ENCODE measurements around the gene PLCB1.

PLCB1 gene

GRCh38 chr20:8635048-8635572 is 503.0 kb downstream of the PLCB1 start:
- Histone ChIP-seq H3F3A (ENCODE audit: control insufficient read depth, insufficient read depth) (no peaks in the 10 kb centered on the region), H3K4me1 (ENCODE audit: control insufficient read depth, low read length) (no peaks in the 10 kb centered on the region), H3K9me3 (ENCODE audit: control insufficient read depth, insufficient read depth, low read length) (no peaks in the 10 kb centered on the region), H3K27ac (ENCODE audit: low read depth, low read length) (no peak overlapping the region), H3K4me2 (ENCODE audit: low read length) (no peak overlapping the region), H3K4me3 (ENCODE audit: low read length) (no peak overlapping the region), H3K79me2 (ENCODE audit: control insufficient read depth, low read length) (no peaks in the 10 kb centered on the region), H3K9me2 (replicated peaks; ENCODE audit: control insufficient read depth, low read length) (no peaks in the 10 kb centered on the region), H3K36me3 (ENCODE audit: control insufficient read depth, low read length) (no peaks in the 10 kb centered on the region), H3K27me3 (ENCODE audit: control insufficient read depth, low read length) (no peaks in the 10 kb centered on the region), H4K20me1 (ENCODE audit: control insufficient read depth, insufficient read depth, low read depth, low read length) (no peaks in the 10 kb centered on the region)
- TF ChIP-seq, protein P1, sequence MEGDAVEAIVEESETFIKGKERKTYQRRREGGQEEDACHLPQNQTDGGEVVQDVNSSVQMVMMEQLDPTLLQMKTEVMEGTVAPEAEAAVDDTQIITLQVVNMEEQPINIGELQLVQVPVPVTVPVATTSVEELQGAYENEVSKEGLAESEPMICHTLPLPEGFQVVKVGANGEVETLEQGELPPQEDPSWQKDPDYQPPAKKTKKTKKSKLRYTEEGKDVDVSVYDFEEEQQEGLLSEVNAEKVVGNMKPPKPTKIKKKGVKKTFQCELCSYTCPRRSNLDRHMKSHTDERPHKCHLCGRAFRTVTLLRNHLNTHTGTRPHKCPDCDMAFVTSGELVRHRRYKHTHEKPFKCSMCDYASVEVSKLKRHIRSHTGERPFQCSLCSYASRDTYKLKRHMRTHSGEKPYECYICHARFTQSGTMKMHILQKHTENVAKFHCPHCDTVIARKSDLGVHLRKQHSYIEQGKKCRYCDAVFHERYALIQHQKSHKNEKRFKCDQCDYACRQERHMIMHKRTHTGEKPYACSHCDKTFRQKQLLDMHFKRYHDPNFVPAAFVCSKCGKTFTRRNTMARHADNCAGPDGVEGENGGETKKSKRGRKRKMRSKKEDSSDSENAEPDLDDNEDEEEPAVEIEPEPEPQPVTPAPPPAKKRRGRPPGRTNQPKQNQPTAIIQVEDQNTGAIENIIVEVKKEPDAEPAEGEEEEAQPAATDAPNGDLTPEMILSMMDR (IDR thresholded peaks at IDR 0.05; ENCODE audit: low read depth, low read length, poor library complexity, severe bottlenecking): no peak
- no peak for TF ChIP-seq EZH2phosphoT487 (IDR thresholded peaks at IDR 0.05; ENCODE audit: borderline replicate concordance, low read length)

DNA sequence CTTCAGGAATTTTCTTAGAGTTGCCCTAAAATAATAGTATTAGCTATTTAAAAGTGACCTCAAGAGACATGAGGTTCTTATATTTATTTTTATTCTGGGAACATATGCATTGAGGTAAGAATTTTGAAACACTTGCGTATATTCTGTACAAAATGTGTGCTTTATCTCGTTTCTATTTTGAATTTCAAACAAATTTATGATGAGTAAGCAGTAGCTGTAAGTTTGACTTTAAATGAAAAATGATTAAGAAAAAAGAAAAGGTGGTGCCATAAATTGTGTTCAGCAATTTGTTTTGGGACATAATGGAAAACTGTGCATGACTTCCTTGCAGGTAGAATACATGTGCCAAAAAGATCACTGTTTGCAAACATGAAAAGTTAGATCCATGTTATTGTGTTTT is 503.8 kb downstream of the PLCB1 start:
- TF ChIP-seq, protein P1 (IDR thresholded peaks at IDR 0.05; ENCODE audit: low read depth, low read length, poor library complexity, severe bottlenecking): no peak
- TF ChIP-seq EZH2phosphoT487 (IDR thresholded peaks at IDR 0.05; ENCODE audit: borderline replicate concordance, low read length): no peak

DNA sequence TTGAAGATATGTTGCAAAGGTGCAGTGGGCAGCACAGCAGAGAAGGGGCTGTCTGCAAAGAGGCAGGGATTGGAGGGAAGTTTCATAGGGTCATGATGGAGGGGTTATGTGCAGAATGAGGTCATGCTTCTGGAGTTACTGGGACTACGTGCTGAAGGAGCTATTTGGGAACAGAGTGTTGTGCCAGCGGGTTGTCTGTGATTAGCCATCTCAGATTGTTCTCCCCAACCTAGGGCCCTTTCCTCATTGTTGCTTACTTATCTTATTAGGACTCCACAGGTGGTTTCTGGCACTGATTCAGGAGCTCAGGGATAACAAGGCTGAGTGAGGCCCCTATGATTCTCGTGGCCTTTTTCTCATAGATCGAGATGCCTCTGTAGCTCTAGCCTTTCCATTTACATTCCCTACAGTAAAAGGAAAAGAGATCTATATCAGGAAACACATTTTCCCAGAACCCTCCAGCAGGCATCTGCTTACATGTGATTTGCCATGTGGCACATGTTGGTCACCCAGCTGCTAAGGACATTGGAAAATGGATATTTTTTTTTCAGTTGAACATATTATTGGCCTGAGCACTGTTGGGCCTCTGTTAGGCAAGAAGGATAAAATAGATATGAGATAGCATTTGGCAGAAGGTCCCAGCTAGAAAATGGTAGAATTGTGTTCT is 507.2 kb downstream of the PLCB1 start:
- Histone ChIP-seq H3K36me3 (ENCODE audit: control insufficient read depth, low read length) (no peaks in the 10 kb centered on the region), H3K4me1 (ENCODE audit: control insufficient read depth, low read length) (no peaks in the 10 kb centered on the region), H3K79me2 (ENCODE audit: control insufficient read depth, low read length) (no peaks in the 10 kb centered on the region), H3K9me3 (ENCODE audit: control insufficient read depth, insufficient read depth, low read length) (no peaks in the 10 kb centered on the region), H3K4me3 (ENCODE audit: low read length) (no peak overlapping the region), H4K20me1 (ENCODE audit: control insufficient read depth, insufficient read depth, low read depth, low read length) (no peaks in the 10 kb centered on the region), H3K9me2 (replicated peaks; ENCODE audit: control insufficient read depth, low read length) (no peaks in the 10 kb centered on the region), H3K4me2 (ENCODE audit: low read length) (no peak overlapping the region), H3F3A (ENCODE audit: control insufficient read depth, insufficient read depth) (no peaks in the 10 kb centered on the region), H3K27me3 (ENCODE audit: control insufficient read depth, low read length) (no peaks in the 10 kb centered on the region), H3K27ac (ENCODE audit: low read depth, low read length) (no peak overlapping the region)
- TF ChIP-seq, protein P1 (IDR thresholded peaks at IDR 0.05; ENCODE audit: low read depth, low read length, poor library complexity, severe bottlenecking): no peak
- TF ChIP-seq EZH2phosphoT487 (IDR thresholded peaks at IDR 0.05; ENCODE audit: borderline replicate concordance, low read length): no peak

More for the DNA sequence above, 503.8 kb downstream of the PLCB1 start:
- no peaks in the 10 kb centered on the region for H3K4me1 ChIP-seq (ENCODE audit: control insufficient read depth, low read length)
- H3K27me3 ChIP-seq (ENCODE audit: control insufficient read depth, low read length): no peaks in the 10 kb centered on the region
- H3K9me2 ChIP-seq (replicated peaks; ENCODE audit: control insufficient read depth, low read length): no peaks in the 10 kb centered on the region
- H3K27ac ChIP-seq (ENCODE audit: low read depth, low read length): no peak overlapping the region
- no peak overlapping the region for H3K4me2 ChIP-seq (ENCODE audit: low read length)
- no peaks in the 10 kb centered on the region for H3F3A ChIP-seq (ENCODE audit: control insufficient read depth, insufficient read depth)
- no peaks in the 10 kb centered on the region for H4K20me1 ChIP-seq (ENCODE audit: control insufficient read depth, insufficient read depth, low read depth, low read length)
- H3K9me3 ChIP-seq (ENCODE audit: control insufficient read depth, insufficient read depth, low read length): no peaks in the 10 kb centered on the region
- no peaks in the 10 kb centered on the region for H3K36me3 ChIP-seq (ENCODE audit: control insufficient read depth, low read length)
- H3K79me2 ChIP-seq (ENCODE audit: control insufficient read depth, low read length): no peaks in the 10 kb centered on the region
- no peak overlapping the region for H3K4me3 ChIP-seq (ENCODE audit: low read length)
